IPS-15b (cell line): ENCODE data around the gene NAV1.

Experiments used
- H3K27me3 ChIP-seq: one replicate; pipeline ENCODE4 v1.6.1; 2013; ENCODE audit warnings: low read length; ENCODE audit not compliant: control insufficient read depth, insufficient read depth
- H3K36me3 ChIP-seq: one replicate; pipeline ENCODE4 v1.6.1; 2013; ENCODE audit warnings: low read length; ENCODE audit not compliant: control insufficient read depth, insufficient read depth
- H3K4me1 ChIP-seq: one replicate; pipeline ENCODE4 v1.6.1; 2013; ENCODE audit warnings: mild to moderate bottlenecking, low read length; ENCODE audit not compliant: control insufficient read depth, insufficient read depth
- H3K4me3 ChIP-seq: one replicate; pipeline ENCODE4 v1.5.1; 2013; ENCODE audit warnings: low read depth, low read length
- H3K9ac ChIP-seq: one replicate; pipeline ENCODE4 v1.6.1; 2013; ENCODE audit warnings: low read depth, mild to moderate bottlenecking, low read length
- H3K9me3 ChIP-seq: one replicate; pipeline ENCODE4 v1.6.1; 2013; ENCODE audit warnings: mild to moderate bottlenecking, low read length; ENCODE audit not compliant: control insufficient read depth, insufficient read depth

The NAV1 gene

DNA sequence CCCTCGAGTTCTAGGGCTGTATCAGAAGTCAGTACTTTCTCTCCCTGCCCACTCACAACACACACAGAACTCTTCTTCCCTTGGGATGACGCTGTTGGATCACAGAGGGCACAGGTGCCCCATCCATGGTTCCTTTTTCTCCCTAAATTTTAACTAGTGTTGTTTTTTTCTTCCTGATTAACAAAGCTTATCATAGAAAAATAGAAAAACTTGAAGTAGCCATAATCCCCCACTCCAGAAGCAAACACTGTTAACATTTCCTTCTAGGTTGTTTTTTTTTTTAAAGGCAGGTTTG is 27.5 kb downstream of the NAV1 start:
- H3K27me3 ChIP-seq, result no peaks in the 10 kb centered on the region
- H3K36me3 ChIP-seq, result no peaks in the 10 kb centered on the region
- H3K9me3 ChIP-seq, result no peaks in the 10 kb centered on the region
- no peaks in the 10 kb centered on the region for H3K4me1 ChIP-seq
- H3K9ac ChIP-seq, result peak overlapping the region; percentile 41
- no peak overlapping the region for H3K4me3 ChIP-seq

DNA sequence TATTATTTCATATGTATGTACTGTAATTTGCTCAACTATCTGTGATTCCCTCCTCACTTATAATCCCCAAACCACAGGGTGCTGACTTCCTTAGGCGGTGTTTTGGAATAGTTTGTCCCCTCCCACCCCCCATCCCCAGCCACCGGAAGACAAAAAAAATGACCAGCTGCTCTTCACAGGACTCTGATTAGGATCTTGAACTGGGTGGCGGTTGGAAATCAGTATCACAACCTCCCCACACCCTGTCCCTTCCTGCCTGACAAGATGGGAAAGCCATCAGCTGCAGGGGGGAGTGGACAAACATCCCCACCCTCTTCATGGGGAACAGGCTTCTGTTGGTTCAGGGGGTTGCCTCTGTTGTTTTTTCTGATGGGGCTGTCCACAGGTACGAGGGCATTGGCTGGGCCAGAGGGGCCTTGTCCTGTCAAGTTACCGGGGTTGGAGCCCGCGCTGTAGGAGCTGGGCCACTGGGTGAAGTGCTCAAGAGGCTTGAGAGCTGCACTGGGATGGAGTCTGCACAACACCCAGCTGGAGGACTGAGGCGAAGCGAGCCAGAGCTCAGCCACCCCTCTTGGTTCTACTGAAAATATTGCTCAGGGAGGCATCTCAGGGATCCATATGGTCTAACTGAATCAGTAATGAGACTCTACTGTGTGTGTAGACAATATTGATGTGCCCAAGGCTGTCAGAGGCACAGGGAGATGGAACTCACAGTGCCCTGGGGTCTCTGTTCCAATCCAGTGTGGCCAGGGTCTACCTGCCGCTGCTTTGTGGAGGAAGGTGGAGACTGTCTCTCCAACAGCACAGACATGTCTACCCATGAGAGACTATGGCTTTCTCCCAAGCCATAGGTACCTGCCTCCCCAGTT is 28.2 kb downstream of the NAV1 start:
- Histone ChIP-seq H3K9me3 (no peaks in the 10 kb centered on the region), H3K36me3 (no peaks in the 10 kb centered on the region), H3K4me3 (no peak overlapping the region), H3K9ac (no peak overlapping the region), H3K4me1 (no peaks in the 10 kb centered on the region), H3K27me3 (no peaks in the 10 kb centered on the region)

DNA sequence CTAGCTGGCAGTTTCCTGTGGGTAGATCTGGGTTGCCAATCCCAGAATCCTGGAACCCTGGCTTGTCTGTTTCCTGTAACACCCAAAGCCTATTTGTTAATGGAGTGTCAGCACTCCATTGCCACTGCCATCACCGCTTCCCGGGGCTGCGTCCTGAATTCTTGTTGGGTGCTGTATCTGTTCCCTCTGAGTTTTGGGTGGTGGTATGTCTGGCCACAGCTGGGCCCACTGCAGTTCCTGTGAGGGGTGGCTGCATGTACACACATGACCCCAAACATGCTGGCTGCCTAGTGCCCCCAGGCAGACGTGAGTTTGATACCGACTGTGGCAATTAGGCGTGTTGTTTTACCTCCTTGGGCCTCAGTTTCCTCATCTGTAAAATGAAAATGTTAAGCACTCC is 29.3 kb downstream of the NAV1 start:
- Histone ChIP-seq H3K9ac (no peak overlapping the region), H3K36me3 (no peaks in the 10 kb centered on the region), H3K4me1 (no peaks in the 10 kb centered on the region), H3K27me3 (no peaks in the 10 kb centered on the region), H3K9me3 (no peaks in the 10 kb centered on the region), H3K4me3 (no peak overlapping the region)

DNA sequence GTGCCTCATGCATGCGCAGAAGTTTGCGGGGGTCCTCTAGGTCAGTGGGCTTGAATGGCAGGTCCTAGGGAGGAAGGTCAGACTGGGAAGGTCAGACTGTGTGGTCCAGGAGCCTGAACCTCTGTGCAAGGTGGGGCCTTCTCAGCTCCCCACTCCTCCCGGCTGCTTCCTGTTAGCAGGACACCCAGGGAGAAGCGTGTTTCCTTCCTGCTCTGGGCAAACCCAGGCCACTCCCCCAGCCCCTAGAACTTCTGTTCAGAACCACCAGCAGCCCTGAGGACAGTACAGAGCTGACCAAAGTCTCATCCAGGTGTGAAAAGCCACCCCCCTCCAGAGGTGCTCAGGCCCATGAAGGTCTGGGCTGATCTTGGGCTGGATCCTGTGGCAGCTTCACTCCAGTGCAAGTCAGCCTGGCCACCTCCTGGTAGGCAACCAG is 29.9 kb downstream of the NAV1 start:
- Histone ChIP-seq H3K9me3 (no peaks in the 10 kb centered on the region), H3K4me1 (no peaks in the 10 kb centered on the region), H3K36me3 (no peaks in the 10 kb centered on the region), H3K9ac (no peak overlapping the region), H3K27me3 (no peaks in the 10 kb centered on the region), H3K4me3 (no peak overlapping the region)

DNA sequence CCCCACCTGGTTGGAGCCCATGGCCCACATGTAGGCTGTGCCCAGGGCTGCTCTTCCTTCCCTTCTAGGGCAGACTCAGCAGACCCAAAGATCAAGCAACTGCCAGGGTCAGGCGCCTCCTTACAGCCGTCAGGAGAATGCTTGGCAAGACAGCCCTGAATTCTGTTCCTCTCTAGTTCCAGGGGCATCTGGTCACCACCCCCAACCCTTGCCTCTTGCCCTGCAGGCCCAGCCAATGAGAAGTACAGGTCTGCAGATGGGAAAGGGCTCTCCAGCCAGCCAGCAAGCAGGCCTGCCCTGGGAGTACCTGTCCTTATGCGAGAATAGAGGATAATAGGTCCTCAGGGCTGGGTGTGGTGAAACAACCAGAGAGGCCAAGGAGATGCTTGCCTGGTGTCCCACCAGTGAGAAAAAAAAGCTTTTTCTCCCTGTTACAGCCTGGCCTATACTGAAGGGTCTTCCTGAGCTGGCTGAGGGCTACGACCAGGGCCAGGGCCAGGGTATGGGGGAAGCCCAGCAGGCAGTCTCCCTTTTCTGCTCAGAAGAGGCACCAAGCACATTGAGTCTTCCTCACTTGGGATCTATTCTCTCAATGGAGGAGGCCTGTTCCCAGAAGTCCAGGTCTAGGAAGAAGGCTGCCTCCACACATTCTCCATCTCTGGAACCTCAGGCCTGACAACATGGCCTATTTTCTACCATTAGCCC is 31.4 kb downstream of the NAV1 start:
- Histone ChIP-seq H3K4me1 (no peaks in the 10 kb centered on the region), H3K36me3 (no peaks in the 10 kb centered on the region), H3K9ac (no peak overlapping the region), H3K4me3 (no peak overlapping the region), H3K9me3 (no peaks in the 10 kb centered on the region), H3K27me3 (no peaks in the 10 kb centered on the region)

DNA sequence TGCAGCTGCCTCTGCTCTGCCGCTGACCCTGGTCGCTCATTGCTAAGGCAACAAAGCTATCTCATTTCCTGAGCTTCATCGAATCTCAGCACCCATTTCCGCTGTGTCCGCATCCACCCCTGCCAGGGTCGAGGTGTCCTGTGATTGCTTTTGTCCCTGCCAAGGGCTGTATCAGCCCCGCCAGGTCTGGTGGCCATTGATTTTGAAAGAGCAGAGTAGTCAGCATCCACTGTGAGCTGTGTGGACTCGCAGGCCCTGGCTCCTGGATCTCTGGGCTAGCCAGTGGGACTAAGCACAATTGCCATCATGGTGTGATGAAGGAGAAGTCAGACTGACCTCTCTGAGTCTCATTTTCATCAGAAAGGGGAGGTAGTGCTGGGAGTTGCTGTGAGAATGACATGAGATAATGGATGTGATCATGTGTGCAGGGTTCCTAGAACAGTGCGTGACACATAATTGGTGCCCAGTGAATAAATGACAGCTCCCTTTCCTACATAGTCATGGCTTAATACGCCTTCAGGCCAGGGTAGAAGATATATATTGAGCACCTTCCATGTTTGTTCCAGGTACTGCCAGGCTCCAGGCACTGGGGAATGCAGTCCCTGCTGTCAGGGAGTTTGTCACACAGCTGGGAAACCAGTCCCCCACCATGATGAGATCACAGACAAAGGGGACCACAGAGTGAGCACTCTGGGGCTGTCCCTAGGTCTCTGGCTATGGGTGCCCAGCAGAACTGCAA is 32.1 kb downstream of the NAV1 start:
- H3K27me3 ChIP-seq, result no peaks in the 10 kb centered on the region
- H3K9me3 ChIP-seq, result no peaks in the 10 kb centered on the region
- no peaks in the 10 kb centered on the region for H3K4me1 ChIP-seq
- no peaks in the 10 kb centered on the region for H3K36me3 ChIP-seq
- no peak overlapping the region for H3K4me3 ChIP-seq
- no peak overlapping the region for H3K9ac ChIP-seq

DNA sequence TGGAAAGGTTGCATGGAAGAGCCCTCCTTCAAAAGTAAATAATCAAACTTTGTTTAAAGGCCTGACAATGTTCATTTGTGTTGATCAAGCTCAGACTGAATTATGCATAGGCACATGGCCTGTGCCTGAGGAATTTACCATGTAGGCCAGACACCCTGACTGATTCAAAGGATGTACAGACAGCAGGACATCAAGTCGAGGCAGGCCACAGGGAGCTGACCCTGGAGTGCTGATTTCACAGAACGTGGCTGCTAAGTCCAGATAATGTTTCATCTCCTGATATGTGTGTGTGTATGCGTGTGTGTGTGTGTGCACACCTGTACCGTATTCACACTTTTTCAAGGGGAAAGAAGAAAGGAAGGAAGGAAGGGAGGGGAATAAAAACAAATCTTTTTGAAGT is 34.1 kb downstream of the NAV1 start:
- no peak overlapping the region for H3K4me3 ChIP-seq
- no peaks in the 10 kb centered on the region for H3K9me3 ChIP-seq
- no peaks in the 10 kb centered on the region for H3K4me1 ChIP-seq
- H3K36me3 ChIP-seq, result no peaks in the 10 kb centered on the region
- no peaks in the 10 kb centered on the region for H3K27me3 ChIP-seq
- H3K9ac ChIP-seq, result no peak overlapping the region

DNA sequence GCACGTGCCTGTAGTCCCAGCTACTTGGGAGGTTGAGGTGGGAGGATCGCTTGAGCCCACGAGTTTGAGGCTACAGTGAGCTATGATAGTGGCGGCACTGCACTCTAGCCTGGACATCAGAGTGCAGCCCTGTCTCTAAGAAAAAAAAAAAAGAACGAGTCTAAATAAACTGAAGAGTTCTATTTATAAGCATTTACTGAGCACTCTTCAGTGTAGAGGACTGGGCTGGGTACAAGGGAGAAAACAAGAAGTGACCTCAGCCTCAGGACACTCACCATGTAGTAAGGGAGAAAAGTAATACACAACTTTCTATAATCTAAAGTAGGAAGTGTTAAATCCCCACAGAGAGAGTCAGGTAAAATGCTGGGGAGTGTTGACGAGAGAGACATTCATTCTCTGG is 35.0 kb downstream of the NAV1 start:
- Histone ChIP-seq H3K36me3 (no peaks in the 10 kb centered on the region), H3K4me1 (no peaks in the 10 kb centered on the region), H3K27me3 (no peaks in the 10 kb centered on the region), H3K9me3 (no peaks in the 10 kb centered on the region), H3K4me3 (no peak overlapping the region), H3K9ac (no peak overlapping the region)

DNA sequence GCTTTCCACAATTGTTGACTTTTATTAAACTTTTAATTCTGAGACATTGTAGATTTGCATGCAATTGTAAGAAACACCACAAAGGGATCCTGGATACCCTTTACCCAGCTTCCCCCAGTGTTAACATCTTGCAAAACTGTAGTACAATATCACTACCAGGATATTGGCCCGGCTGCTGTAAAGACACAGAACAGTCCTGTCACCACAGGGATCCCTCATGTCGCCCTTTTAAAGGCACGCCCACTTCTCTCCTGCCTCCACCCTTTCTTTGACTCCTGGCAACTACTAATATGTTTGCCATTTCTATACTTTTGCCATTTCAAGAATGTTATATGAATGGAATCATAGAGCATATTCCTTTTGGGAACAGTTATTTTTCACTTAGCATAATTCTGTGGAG is 37.0 kb downstream of the NAV1 start:
- Histone ChIP-seq H3K4me3 (no peak overlapping the region), H3K9me3 (no peaks in the 10 kb centered on the region), H3K9ac (no peak overlapping the region), H3K4me1 (no peaks in the 10 kb centered on the region), H3K27me3 (no peaks in the 10 kb centered on the region), H3K36me3 (no peaks in the 10 kb centered on the region)

DNA sequence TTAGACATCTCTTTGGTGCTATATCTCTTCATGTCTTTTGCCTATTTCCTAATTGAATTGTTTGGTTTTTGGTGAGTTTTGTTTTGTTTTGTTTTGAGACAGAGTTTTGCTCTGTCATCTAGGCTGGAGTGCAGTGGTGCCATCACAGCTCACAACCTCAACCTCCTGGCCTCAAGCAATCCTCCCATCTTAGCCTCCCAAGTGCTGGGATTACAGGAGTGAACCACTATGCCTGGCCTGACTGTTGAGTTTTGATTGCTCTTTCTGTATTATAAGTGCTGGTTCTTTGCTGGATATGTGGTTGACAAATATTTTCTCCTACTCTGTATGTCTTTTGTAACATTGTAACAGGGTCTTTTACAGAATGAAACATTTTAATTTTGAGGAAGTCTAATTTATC is 38.0 kb downstream of the NAV1 start:
- Histone ChIP-seq H3K9ac (no peak overlapping the region), H3K36me3 (no peaks in the 10 kb centered on the region), H3K4me3 (no peak overlapping the region), H3K27me3 (no peaks in the 10 kb centered on the region), H3K9me3 (no peaks in the 10 kb centered on the region), H3K4me1 (no peaks in the 10 kb centered on the region)

DNA sequence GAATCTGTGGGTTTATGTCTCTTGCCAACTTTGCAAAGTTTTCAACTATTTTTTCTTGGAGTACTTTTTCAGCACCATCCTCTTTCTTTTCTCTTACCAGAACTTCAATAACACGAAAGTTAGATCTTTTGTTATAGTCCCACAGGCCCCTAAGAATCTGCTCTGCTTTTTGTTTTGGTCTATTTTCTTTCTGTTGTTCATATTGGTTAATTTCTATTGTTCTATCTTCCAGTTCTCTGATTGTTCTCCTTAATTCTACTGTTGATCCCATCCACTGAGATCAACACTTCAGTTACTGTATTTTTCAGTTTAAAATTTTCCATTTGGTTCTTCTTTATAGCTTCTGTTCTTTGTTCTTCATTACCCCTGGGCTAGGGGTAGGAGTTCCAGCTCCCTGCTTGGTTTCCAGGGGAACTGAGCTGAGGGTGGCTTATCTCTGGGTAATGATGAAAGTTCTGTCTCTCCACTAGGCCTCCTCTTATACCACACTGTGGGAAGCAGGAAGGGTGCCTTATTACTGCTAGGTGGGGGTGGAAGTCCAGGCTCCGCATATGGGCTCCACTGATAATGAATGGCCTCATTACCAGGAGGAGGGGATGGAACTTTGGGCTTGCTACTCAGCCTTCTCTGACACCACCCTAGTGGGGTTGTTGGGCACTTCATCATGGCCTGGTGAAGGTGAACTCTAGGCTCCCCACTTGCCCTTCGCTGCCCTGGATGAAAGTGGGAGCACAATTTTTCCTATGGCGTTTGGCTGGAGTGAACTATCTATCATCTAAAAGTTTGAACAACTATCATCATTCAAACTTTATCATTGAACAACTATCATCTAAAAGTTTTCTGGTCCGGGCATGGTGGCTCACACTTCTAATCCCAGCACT is 39.3 kb downstream of the NAV1 start:
- no peaks in the 10 kb centered on the region for H3K9me3 ChIP-seq
- H3K36me3 ChIP-seq, result no peaks in the 10 kb centered on the region
- H3K27me3 ChIP-seq, result no peaks in the 10 kb centered on the region
- H3K4me1 ChIP-seq, result peaks cover 3% of the 10 kb centered on the region
- H3K4me3 ChIP-seq, result no peak overlapping the region
- no peak overlapping the region for H3K9ac ChIP-seq
